GM19397 (cell line): Measurements from ENCODE around the gene FBXO17.
"Not testable (repeated sequence)": the region's sequence is repeated elsewhere in the genome, so short reads cannot be mapped to it uniquely, and the experiment has no call there.

Experiments
- ATAC-seq: cut with Tn5 transposase; IDR thresholded peaks from one replicate; pipeline ENCODE4 v1.9.1; 2021; ENCODE audit warnings: mild to moderate bottlenecking, moderate library complexity; ENCODE audit not compliant: unreplicated experiment

The FBXO17 gene

DNA sequence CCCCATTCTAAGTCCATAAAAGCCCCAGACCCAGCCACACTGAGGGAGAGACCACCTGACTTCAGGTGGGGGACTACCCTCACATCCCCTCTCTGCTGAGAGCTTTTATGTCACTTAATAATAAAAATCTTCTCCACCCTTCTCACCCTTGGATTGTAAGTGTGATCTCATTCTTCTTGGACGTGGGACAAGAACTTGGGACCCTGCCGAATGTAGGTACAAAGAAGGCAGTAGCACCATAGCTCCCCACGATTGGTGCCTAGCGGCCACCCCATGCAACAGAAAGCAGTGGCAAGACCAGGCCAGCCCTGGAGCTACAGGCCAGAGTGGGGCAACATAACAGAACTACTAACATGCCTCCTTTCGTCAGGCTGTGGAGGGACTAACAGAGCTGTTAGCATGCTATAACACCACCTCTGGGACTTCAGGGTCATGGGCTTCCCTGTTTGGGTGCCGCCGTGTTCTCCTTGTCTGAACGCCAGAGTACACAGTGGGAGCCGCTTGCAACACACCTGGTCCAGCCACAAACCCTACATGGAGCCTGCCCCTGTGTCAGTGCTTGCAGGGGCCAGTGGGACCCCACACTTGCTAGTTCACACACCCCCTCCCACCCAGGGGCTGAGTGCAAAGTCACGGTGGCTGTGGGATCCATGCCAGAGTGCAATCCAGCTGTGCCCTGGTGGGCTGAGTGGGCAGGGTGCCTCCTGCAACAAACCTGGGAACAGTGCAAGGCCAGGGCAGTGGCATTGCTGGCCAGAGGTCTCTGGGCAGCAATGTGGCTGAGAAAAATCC, 5.2 kb upstream of the FBXO17 start:
- no peak for ATAC-seq

DNA sequence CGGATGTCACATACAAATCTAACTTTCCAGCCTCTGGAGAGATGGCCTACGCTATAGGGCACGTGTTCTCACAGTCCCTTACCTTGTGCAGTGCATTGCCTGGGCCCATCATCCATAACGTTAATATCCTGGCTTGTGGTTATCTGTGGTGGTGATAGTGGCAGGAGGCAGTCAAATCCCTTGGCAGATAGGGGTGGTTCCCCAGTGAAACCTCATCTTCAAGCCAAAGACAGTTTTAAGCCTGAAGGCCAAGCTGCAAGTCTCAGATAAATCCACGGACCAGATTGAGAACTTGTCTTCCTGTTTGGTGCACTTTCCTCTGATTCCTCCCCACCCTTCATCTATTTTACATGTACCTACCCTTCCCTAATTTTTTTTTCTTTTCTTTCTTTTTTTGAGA, 4.3 kb upstream of the FBXO17 start:
- no peak for ATAC-seq

DNA sequence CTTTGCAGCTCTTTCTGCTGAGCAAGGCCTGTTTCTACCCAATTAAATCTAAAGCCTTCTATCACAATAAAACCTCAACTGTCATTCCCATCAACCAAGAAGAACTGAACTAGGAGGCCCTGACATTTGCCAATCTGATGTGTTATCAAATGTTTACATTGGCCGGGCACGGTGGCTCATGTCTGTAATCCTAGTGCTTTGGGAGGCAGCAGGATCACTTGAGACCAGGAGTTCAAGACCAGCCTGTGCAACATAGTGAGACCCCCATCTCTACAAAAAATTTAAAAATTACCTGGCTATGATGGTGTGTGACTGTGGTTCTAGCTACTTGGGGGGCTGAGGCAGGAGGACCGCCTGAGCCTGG, 2.8 kb upstream of the FBXO17 start:
- no peak for ATAC-seq

DNA sequence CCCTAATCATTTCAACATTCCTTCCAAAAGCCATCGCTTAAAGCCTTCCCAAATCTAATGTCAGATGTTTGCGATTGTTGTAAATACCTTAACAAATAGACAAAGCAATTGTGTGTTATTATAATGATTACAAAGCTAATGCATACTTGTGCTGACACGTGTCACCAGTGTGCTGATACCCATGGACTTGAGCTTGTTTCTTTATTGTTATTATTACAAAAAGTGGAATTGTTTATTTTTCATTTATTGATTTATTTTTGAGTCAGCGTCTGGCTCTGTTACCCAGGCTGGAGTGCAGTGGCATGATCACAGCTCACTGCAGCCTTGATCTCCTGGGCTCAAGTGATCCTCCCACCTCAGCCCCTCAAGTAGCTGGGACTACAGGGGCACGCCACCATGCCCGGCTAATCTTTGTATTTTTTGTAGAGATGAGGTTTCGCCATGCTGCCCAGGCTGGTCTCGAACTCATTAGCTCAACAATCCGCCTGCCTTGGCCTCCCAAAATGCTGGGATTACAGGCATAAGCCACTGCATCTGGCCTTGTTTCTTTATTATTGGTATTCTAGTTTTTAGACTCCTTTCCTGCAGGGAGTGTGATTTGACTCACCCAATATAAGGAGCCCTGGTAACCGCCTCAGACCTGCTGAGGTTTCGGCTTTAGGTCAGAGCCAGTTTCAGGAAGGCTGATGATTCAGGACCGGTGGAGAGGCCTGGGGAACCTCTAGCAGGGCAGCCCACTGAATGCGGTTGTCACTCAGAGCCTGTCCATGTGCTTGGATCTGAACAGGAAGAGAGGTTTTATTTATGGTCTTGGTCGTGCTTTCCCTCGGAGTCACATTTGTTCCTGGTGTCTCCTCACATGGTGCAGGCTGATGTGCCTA, 2.1 kb upstream of the FBXO17 start:
- ATAC-seq = no peak

DNA sequence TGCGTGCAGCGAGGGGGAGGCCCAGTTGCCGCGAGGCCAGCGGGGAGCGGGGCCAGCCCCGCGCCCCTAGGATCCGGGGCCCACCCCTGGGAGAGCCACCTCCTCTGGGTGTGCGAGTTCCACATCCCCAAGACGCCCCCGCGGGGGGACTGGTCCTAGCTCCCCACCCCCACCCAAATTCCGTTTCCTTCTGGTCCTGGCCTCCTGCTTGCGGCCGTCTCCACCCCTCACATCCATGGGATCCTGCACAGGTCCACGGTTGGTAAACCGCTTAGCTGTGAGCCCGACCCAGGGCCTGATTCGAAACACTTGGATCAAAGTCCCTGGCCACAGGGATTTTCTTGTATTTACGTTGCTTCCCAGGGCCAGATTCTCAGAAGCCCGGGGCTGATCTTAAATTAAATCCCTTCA, 324 bp upstream of the FBXO17 start:
- no peak for ATAC-seq

DNA sequence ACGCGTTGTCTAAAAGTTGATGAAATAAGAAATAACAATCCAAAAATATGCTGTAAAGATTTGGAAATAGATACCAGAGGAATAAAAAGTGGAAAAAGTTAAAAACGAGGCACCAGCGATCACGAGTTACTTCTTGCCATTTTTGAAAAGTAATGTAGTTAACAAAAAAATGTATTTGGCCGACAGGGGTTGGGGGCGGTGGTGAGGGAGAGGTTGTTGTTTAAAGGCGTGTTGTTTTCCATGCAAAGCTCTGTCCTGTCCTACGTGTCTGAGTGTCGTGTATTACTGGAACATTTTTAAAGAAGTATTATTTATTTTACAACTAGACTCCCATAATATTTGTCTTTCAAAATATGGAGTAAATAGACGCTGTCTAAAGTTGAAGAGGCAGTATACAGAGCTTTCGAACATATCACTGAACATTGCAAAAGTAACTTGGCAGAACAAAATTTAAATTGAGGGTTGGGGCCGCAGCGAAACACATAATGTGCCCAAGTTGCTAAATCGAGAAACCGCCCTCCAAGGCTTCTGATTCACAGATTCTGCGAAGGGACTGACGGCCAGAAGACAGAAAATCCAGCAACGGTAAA, 823 bp downstream of the FBXO17 start:
- no peak for ATAC-seq

DNA sequence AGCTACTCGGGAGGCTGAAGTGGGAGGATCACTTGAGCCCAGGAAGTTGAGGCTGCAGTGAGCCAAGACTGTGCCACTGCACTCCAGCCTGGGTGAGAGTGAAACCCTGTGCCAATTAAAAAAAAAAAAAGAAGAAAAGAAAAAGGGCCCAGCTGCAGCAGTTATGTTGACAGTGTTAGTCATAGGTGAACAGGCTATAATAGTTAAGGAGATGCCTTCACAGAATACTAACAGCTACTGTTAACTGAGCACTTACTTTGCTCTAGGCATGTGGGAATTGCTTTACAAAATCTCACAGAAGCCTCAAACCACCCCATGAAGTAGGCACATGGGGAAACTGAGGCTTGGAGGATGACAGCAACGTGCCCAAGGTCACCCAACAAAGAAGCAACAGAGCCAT, 3.9 kb downstream of the FBXO17 start:
- ATAC-seq = no peak

DNA sequence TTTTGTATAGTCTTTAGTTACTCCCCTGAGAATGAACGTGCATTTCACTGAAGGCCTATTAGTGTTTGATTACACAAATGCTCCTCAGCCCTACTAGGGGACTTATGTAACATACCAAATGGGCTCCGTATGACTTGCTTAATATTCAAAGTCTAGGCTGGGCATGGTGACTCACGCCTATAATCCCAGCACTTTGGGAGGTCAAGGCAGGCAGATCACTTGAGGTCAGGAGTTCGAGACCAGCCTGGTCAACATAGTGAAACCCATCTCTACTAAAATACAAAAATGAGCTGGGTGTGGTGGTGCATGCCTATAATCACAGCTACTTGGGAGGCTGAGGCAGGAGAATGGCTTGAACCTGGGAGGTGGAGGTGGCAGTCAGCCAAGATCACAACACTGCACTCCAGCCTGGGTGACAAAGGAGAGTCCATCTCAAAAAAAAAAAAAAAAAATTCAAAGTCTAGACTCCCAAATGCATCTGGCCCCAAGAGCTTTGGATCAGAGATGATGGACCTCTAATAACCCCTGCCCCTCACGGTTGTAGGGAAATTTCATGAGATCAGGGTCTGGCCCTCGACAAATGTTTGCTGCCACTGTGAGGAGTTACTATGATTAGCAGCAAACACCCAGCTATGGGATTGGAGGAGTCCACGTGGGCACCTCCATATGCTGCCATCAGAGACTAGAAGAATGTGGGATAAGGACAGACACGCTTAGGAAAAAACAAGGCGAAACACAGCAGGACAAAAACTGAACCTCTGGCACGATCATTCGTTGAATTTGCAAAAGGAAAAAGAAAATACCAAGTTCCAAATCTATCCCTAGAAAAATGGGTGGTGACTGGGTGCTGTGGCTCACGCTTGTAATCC, 4.6 kb downstream of the FBXO17 start:
- ATAC-seq = no peak

DNA sequence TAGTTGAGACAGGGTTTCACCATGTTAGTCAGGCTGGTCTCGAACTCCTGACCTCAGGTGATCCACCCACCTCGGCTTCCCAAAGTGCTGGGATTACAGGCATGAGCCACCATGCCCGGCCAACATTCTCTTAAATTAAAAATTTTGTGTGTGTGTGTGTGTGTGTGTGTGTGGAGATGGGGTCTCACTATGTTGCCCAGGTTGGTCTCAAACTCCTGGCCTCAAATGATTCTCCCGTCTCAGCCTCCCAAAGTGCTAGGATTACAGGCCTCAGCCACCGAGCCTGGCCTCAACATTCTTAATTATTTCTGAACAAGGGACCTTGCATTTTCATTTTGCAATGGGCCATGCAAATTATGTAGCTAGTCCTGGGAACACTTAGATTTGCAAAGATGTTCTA, 9.4 kb downstream of the FBXO17 start:
- ATAC-seq = not testable (repeated sequence)

DNA sequence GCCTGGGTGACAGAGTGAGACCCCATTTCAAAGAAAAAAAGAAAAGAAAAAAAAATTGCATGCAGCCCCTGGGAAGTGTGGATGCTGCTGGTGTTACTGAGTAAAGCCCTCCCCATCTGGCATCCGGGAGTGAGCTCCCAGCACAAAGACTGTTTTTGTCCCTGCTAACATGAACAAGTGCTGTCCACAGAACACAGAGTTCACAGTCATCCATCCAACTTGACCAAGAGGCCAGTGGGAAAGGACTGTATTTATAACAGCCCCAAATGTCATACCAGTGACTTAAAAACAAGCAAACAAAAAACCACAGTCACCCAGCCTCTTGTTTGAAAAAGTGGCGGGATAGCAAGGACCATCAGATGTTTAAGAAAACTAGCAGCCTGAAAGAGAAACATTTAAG, 10.8 kb downstream of the FBXO17 start:
- no peak for ATAC-seq

DNA sequence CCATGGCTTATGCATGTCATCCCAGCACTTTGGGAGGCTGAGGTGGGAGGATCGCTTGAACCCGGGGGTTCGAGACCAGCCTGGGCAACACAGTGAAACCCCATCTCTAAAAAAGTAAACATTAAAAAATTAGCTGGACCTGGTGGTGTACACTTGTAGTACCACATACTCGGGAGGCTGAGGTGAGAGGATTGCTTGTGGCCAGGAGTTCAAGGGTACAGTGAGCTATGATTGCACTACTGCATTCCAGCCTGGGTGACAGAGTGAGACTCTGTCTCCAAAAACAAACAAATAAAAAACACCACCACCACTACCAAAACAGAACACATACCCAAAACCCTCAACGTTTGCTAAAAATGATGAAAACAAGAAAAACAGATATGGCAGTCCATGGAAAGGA, 15.9 kb downstream of the FBXO17 start:
- no peak for ATAC-seq

DNA sequence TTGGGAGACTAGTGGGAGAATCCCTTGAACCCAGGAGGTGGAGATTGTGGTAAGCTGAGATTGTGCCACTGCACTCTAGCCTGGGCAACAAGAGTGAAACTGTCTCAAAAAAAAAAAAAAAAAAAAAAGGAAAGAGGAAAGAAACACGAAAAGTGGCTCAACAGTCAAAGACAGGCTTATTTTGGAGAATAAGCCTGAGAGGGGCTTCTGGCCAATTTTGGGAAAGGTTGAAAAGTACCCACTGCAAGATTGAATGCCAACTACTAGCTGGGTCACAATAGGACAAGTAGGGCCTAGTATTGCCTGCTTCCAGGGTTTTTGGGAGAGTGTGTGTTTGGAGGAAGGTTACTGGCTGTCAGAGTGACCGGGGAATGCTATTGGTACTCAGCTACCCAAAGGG, 17.2 kb downstream of the FBXO17 start:
- ATAC-seq = no peak

DNA sequence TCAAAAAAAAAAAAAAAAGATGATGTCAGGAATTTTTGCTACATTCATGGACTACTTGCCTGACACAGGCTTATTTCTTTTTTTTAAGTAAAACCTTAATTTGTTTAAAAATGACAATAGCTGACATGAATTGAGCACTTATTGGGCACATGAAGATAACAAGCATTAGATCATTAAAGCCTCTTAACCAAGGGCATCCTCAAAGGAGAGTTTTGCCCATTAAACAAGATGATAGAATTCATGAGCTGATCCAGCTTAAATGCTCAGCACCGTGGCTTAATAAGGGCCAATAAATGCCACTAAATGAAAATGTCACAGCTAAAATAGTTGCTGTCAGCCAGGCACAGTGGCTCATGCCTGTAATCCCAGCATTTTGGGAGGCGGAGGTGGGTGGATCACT, 19.3 kb downstream of the FBXO17 start:
- ATAC-seq = no peak

DNA sequence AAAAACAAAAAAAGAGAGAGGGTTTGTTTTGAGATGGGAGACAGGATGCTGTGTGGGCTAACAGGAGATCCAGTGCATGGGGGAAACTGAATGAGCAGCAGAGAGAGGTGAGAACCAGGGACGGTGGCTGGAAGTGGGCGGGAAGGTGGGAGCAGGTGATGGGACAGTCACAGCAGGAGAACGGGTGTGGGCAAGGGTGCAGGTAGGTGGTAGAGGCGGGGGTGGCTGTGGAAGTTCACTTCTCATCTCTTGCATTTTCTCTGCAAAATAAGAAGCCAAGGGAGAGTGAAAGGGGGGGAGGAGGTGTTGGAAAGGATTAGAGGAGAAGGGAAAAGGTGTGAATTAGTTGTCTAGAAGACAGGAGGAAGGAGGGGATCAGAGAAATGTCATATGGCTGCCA, 21.9 kb downstream of the FBXO17 start:
- no peak for ATAC-seq

DNA sequence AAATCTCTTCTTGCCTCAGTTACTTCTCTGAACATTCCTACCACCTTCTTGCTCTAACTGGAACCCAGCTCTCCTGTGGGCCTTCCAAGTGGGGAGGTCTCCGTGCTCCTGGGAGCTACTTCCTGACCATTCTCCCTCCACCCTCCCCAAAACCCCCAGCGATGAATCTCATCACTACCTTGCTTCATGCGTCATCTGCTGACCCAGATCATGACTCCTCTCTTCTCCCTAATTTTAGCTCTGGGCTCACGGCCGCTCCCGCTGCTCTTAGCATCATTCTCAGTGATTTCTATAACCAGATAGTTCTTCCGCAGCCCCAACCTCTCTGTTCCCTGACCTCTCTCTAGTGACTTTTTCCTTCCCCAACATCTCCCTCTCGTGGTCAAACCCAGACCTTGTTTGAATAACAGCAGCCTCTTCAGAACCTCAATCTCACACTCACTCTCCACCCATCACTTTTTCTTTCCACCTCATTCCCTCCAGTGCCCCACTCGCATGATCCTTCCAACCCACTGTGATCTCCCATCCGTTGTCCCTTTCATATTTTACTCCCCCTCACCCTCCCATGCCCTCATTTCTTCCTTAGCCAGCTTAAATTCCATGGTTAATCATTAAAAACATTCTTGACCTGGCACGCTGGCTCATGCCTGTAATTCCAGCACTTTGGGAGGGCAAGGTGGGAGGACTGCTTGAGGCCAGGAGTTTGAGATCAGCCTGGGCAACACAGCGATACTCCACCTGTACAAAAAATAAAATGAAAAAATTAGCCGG, 23.0 kb downstream of the FBXO17 start:
- ATAC-seq = no peak

DNA sequence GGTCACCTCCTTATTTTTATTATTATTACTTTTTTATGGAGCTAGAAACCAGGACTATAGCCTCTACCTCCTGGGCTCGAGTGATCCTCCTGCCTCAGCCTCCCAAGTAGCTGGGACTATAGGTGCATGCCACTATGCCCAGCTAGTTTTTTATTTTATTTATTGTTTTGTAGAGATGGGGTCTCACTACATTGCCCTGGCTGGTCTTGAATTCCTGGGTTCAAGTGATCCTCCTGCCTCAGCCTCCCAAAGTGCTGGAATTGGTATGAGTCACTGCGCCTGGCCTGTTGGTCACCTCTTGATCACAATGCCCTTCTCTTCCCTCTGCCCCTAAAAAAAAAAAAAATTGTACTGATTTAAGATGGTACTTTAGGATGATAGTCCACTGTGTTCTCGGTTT, 24.4 kb downstream of the FBXO17 start:
- ATAC-seq = no peak

DNA sequence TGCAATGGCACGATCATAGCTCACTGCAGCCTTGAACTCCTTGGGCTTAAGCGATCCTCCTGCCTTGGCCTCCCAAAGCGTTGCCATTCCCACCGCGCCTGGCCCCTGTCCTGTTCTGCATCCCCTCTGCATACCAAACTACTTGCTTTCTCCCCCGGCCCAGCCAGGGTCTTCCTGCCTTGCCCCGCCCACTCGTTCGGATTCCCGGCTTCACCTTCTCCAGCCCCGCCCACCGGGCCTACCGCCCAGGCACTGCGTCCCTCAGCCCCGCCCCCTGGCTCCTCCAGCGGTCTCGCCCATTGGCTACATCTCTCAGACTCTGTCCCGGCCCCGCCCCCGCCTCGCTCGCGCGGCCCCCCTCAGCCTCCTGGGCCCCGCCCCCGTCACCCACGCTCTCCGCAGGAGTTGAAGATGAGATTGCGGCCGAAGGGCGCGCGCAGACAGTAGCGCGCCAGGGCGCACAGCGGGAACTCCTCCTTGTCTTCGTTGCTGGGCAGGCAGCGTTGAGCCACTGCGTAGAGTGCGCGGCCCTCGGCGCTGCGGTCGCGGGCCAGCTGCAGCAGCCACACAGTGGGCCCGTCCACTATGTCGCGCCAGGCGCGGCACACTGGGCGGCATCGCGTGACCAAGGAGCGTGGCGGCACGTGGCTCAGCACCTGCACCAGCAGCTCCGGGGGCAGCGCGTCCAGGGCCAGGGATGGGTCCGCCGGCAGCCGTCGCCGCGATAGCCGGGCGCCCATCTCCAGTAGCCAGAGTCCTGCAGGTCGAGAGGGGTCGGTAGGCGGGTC, 25.8 kb downstream of the FBXO17 start:
- no peak for ATAC-seq

DNA sequence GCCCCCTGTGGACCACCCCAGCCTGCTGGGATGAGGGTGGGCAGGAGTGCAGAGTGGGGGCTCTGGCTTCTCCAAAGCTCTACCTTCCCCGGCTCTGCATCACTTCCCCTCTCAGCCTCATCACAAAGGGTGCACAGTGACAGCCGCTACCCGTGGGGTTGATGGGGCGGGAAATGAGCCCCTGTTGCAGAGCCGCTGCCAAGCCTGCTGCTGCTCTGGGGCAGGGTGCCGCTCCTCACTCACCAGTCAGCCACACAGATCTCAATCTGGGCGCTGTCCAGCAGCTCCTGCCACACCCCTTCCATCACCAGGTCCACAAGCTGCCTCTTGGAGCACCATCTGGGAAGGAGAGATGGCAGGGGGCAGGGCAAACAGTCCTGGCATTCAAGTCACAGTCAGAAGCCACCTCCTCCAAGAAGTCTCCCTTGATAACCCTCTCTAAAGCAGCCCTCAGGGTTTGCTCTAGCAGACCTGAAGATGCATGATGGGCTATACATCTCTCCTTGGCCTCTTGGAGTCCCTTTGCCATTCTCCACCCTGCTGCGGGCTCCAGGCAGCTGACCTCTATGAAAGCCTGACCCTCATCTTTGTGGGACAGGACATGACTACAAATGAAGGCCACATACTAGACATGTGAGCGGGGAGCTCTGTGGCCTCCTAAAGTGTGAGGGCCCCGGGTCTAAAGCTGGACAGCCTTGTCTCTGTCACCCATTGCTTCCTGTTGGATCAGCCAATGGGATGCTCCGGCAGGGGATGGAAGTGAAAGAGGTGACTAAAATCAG, 29.1 kb downstream of the FBXO17 start:
- ATAC-seq = no peak
